Right atrium auricular region (tissue), 2 donors: Measurements from ENCODE around the gene ZNF606. TPM values are rescaled to one million over a fixed set of nuclear protein-coding genes. Genes with fewer than 3 reads are reported as not detected.

Experiments
- DNase-seq: peaks from one replicate; pipeline ENCODE4 v3.0.0-alpha.2; 2019; ENCODE audit warnings: low spot score
- H3K27ac ChIP-seq, 2 donors: fragments of 200-600 bp; sonication (generic); 1 replicate in 1 of 2; 2 replicates in 1 of 2; pipeline ENCODE4 v1.5.1; 2016 to 2019
- H3K27me3 ChIP-seq, 2 donors: fragments of 200-600 bp; sonication (generic); one replicate each; pipeline versions ENCODE4 v1.5.1 to v1.6.0; 2017 to 2019
- H3K36me3 ChIP-seq: fragments of 200-600 bp; sonication (generic); one replicate; pipeline ENCODE4 v1.5.1; 2016
- H3K4me1 ChIP-seq, 2 donors: fragments of 200-600 bp; sonication (generic); one replicate each; pipeline versions ENCODE4 v1.5.1 to v1.6.0; 2017 to 2019
- H3K4me3 ChIP-seq, 2 donors: fragments of 200-600 bp; sonication (generic); 1 replicate in 1 of 2; 2 replicates in 1 of 2; pipeline ENCODE4 v1.5.1; 2017 to 2019; ENCODE audit warnings: mild to moderate bottlenecking in 1 of 2, moderate library complexity in 1 of 2
- H3K9me3 ChIP-seq, 2 donors: fragments of 200-600 bp; sonication (generic); one replicate each; pipeline ENCODE4 v1.5.1; 2019
- CTCF ChIP-seq, 2 donors: fragments of 200-600 bp; sonication (generic); IDR thresholded peaks; one replicate each; pipeline ENCODE4 v1.5.1; 2019; ENCODE audit warnings: antibody characterized with exemption in 2 of 2
- total RNA-seq, 2 donors: library from RNA; depleted of rRNA; stranded (reverse); fragments of >200 nt; gene quantifications; one replicate each; pipeline ENCODE4 v1.1.0, GENCODE V29; 2016

The ZNF606 gene
- total RNA-seq = 1 to 10 TPM; 9.6 TPM

GRCh38 chr19:58002384-58003173, at the start of gene ZNF606:
Gene ZNF606, minus strand, starts transcription at chr19:58002820. Its CDS starts 1,501 bp downstream, at chr19:58001319.
- DNase-seq = peak; percentile 81
- Histone ChIP-seq H3K9me3 (peaks cover 0 to 41% of the 10 kb centered on the region in 2 donors), H3K4me3 (peak within 1 kb of the TSS; percentile 86 to 92), H3K36me3 (peaks cover 61% of the 10 kb centered on the region), H3K4me1 (peaks cover 0 to 34% of the 10 kb centered on the region in 2 donors), H3K27me3 (no peaks in the 10 kb centered on the region), H3K27ac (peak within 1 kb of the TSS; percentile 91 to 96)
- no peak for TF ChIP-seq CTCF (IDR thresholded peaks at IDR 0.05)

GRCh38 chr19:58052256-58052655, 49.6 kb upstream of the ZNF606 start:
- no peak for TF ChIP-seq CTCF (IDR thresholded peaks at IDR 0.05)
- Histone ChIP-seq H3K4me1 (no peaks in the 10 kb centered on the region), H3K36me3 (no peaks in the 10 kb centered on the region), H3K4me3 (no peak overlapping the region), H3K27ac (no peak overlapping the region), H3K27me3 (no peaks in the 10 kb centered on the region), H3K9me3 (peaks cover 0 to 27% of the 10 kb centered on the region in 2 donors)
- no peak for DNase-seq

- no peak overlapping the region for H3K4me3 ChIP-seq
- DNase-seq = no peak
- no peaks in the 10 kb centered on the region for H3K27me3 ChIP-seq
- peaks cover 0 to 63% of the 10 kb centered on the region in 2 donors for H3K9me3 ChIP-seq
- TF ChIP-seq CTCF (IDR thresholded peaks at IDR 0.05) = no peak
- H3K36me3 ChIP-seq = no peaks in the 10 kb centered on the region
- no peaks in the 10 kb centered on the region for H3K4me1 ChIP-seq
- H3K27ac ChIP-seq = no peak overlapping the region
Measured at GRCh38 chr19:58047672-58048071, 45.1 kb upstream of the ZNF606 start.

GRCh38 chr19:58046856-58047255, 44.2 kb upstream of the ZNF606 start:
- no peaks in the 10 kb centered on the region for H3K27me3 ChIP-seq
- H3K4me1 ChIP-seq = no peaks in the 10 kb centered on the region
- no peak overlapping the region for H3K27ac ChIP-seq
- no peak for TF ChIP-seq CTCF (IDR thresholded peaks at IDR 0.05)
- peaks cover 0 to 68% of the 10 kb centered on the region in 2 donors for H3K9me3 ChIP-seq
- no peak for DNase-seq
- H3K4me3 ChIP-seq = no peak overlapping the region
- H3K36me3 ChIP-seq = no peaks in the 10 kb centered on the region

GRCh38 chr19:58045411-58046050, 42.9 kb upstream of the ZNF606 start:
- peaks cover 0 to 68% of the 10 kb centered on the region in 2 donors for H3K9me3 ChIP-seq
- H3K36me3 ChIP-seq = no peaks in the 10 kb centered on the region
- H3K27me3 ChIP-seq = no peaks in the 10 kb centered on the region
- H3K4me3 ChIP-seq = no peak overlapping the region
- no peak for DNase-seq
- no peak overlapping the region for H3K27ac ChIP-seq
- no peaks in the 10 kb centered on the region for H3K4me1 ChIP-seq
- TF ChIP-seq CTCF (IDR thresholded peaks at IDR 0.05) = no peak
